ENCODE measurements around the gene CRTC1.

- no peak for TF ChIP-seq CTCF (IDR thresholded peaks at IDR 0.05)
- no peak for TF ChIP-seq POLR2A (IDR thresholded peaks at IDR 0.05)
These were observed 134.1 kb downstream of the CRTC1 start for GRCh38 chr19:18817574-18817973.

All from heart left ventricle (tissue), 13 donors.